ENCODE results near the gene ERC2.

Gene ERC2

DNA sequence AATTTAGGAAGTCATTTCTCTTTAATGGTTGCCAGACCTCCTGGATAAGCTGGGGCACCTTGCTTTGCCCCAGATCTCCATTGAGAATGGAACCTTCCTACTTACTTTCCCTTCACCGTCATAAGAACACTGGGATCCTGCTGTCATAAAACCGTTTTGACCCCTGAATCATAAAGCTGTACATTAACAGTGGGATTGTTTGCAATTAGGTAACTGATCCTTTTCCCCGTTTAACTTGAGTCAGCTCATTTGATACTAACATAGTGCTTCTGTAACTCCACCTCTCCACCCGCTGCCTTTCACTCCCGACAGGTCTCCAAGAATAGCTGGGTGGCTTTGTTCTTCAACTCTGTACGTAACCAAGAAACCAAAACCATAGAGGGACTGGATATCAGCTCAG, 673.0 kb downstream of the ERC2 start:
- H3K27me3 Mint-ChIP-seq, result no peaks in the 10 kb centered on the region
- H3K4me1 Mint-ChIP-seq (ENCODE audit: low read depth), result no peaks in the 10 kb centered on the region
- no peaks in the 10 kb centered on the region for H3K36me3 Mint-ChIP-seq (ENCODE audit: low read depth)
- H3K4me3 Mint-ChIP-seq, result no peak overlapping the region
- no peaks in the 10 kb centered on the region for H3K9me3 Mint-ChIP-seq
- H3K27ac Mint-ChIP-seq, result no peak overlapping the region
- DNase-seq, result no peak

DNA sequence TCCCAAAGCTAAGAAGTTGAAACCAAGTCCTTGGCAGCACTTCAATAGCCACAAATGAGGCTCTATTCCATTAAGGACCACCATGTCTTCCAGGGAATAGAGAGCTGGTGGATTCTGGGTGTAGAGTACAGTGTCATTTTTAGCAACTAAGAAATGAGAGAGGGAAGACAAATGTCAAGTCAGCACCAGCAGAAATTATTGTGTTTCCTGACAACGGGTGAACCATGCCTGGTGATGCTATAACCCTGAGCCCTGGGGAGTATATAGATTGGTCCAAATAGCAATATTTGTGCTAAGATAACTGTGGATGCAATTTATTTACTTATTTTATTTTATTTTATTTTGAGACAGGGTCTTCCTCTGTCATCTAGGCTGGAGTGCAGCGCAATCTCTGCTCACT, 675.5 kb downstream of the ERC2 start:
- Mint-ChIP-seq H3K4me3 (no peak overlapping the region), H3K36me3 (ENCODE audit: low read depth) (no peaks in the 10 kb centered on the region), H3K27me3 (no peaks in the 10 kb centered on the region), H3K4me1 (ENCODE audit: low read depth) (no peaks in the 10 kb centered on the region), H3K9me3 (no peaks in the 10 kb centered on the region), H3K27ac (no peak overlapping the region)
- no peak for DNase-seq

GRCh38 chr3:55792009-55792408, 676.3 kb downstream of the ERC2 start:
- no peak overlapping the region for H3K27ac Mint-ChIP-seq
- no peak overlapping the region for H3K4me3 Mint-ChIP-seq

DNA sequence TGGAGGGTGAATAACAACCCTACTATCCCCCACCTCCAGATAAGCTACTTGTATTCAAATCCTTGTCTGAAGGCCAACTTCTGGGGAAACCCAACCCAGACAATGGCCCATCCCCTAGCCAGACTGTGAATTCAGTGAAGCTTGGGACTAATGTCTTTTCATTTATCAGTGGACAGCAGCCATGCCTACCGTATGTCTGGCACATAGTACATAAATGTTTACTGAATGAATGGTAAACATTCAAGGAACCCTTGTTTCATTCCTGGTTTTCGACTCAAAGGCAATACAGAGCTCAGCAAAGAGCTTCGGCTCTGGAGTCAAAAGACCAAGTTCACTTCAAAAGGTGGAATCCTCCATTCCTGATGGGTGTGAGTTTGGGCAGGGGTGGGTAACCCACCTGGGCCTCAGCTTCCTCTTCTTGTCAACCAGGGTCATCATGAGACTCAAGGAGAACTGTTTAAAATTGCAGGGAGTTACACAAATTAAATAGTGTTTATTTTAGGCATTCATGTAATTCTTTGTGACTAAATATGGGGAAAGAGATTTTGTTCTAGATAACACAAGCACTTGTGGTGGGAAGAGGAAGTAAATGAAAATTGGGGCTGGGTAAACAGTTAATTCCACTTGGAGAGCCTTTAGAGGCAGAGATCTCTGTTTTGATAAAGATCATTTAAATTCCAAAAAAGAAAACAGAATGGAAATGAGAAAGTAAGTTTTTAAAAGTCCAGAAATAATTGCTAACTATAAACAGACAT, 677.5 kb downstream of the ERC2 start:
- Mint-ChIP-seq H3K9me3 (no peaks in the 10 kb centered on the region), H3K27ac (no peak overlapping the region), H3K4me1 (ENCODE audit: low read depth) (no peaks in the 10 kb centered on the region), H3K27me3 (no peaks in the 10 kb centered on the region), H3K36me3 (ENCODE audit: low read depth) (no peaks in the 10 kb centered on the region), H3K4me3 (no peak overlapping the region)
- DNase-seq, result no peak

More at GRCh38 chr3:55792009-55792408, 676.3 kb downstream of the ERC2 start:
- H3K4me1 Mint-ChIP-seq (ENCODE audit: low read depth), result no peaks in the 10 kb centered on the region
- H3K36me3 Mint-ChIP-seq (ENCODE audit: low read depth), result no peaks in the 10 kb centered on the region
- no peaks in the 10 kb centered on the region for H3K9me3 Mint-ChIP-seq
- no peak for DNase-seq
- H3K27me3 Mint-ChIP-seq, result no peaks in the 10 kb centered on the region

DNA sequence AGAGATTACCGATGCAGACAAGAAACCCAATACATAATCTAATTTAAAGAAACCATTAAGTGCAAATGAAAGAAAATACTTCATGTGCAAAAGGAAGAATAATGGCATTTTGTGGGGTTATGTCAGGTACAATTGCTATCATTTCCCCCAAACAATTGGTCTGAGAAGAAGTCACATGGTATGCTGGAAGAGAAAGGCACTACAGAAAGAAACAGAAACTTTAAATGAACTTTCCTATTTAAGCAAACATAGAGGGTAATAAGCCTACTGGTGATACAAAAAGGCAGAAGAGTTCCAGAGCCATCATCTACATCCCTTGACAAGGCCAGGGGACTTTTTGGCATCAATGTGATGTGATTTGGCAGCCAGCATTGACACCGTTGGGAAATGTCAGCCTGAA, 678.8 kb downstream of the ERC2 start:
- H3K4me3 Mint-ChIP-seq, result no peak overlapping the region

DNA sequence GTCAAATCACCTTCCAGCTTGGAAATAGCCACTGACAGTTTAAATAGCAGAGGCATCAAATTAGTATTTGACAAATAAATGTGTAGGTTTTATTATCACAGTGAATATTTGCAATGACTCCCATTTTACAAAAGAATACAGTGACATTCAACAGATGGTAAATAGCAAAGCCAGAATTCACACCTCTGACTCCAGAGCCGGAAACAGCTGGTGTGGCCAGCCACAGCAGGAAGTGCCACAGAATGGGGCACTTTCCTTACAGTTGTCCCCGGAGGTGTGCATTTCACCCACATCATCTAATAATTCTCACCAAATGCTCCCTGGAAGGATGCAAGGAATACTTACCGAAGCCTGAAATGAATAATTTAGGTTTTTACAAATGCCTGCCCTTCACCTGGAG, 685.5 kb downstream of the ERC2 start:
- Mint-ChIP-seq H3K36me3 (ENCODE audit: low read depth) (no peaks in the 10 kb centered on the region), H3K4me3 (no peak overlapping the region), H3K27me3 (no peaks in the 10 kb centered on the region), H3K4me1 (ENCODE audit: low read depth) (no peaks in the 10 kb centered on the region), H3K9me3 (no peaks in the 10 kb centered on the region), H3K27ac (no peak overlapping the region)
- no peak for DNase-seq

More for the DNA sequence above, 678.8 kb downstream of the ERC2 start:
- Mint-ChIP-seq H3K9me3 (no peaks in the 10 kb centered on the region), H3K27me3 (no peaks in the 10 kb centered on the region), H3K36me3 (ENCODE audit: low read depth) (no peaks in the 10 kb centered on the region), H3K27ac (no peak overlapping the region), H3K4me1 (ENCODE audit: low read depth) (no peaks in the 10 kb centered on the region)
- no peak for DNase-seq

DNA sequence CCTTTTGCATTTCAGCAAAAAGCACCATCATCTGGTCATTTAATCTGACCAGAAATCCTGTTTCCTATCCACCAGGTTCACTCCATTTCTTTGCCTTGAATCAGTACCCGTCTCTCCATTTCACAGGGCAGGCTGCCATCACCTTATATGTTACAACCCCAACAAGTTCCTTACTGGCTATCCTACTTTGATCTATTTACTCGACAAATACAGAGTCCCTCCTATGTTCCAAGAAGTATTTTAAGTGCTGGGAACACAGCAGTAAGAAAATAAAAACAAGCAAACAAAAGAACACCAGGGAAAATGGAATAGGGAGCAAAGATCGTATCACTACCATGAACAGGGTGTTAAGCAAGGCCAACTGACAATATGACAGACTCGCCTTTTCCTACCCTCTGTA, 685.9 kb downstream of the ERC2 start:
- Mint-ChIP-seq H3K27ac (no peak overlapping the region), H3K4me1 (ENCODE audit: low read depth) (no peaks in the 10 kb centered on the region), H3K9me3 (no peaks in the 10 kb centered on the region), H3K36me3 (ENCODE audit: low read depth) (no peaks in the 10 kb centered on the region), H3K27me3 (no peaks in the 10 kb centered on the region), H3K4me3 (no peak overlapping the region)
- no peak for DNase-seq

- Mint-ChIP-seq H3K27ac (no peak overlapping the region), H3K9me3 (no peaks in the 10 kb centered on the region), H3K4me3 (no peak overlapping the region), H3K36me3 (ENCODE audit: low read depth) (no peaks in the 10 kb centered on the region), H3K4me1 (ENCODE audit: low read depth) (no peaks in the 10 kb centered on the region), H3K27me3 (no peaks in the 10 kb centered on the region)
- no peak for DNase-seq
These were observed 687.4 kb downstream of the ERC2 start for GRCh38 chr3:55780913-55781312.

DNA sequence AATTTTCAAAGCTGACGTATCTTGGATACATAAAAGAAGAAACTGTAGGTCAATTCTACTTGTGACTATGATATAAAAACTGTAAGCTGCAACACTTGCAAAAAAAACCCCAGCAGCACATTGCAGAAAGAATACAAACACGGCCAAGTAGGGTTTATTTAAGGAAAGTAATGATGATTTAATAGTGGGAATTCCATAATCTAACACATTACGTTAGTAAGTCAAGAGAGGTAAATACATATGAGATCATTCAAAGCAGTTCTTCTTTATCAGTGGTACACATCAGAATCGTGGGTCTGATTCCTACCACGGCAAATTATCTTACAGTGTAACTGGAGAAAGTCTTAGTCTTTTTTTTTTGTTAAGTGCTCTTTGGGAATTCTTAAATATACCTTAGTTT, 688.7 kb downstream of the ERC2 start:
- Mint-ChIP-seq H3K27ac (no peak overlapping the region), H3K27me3 (no peaks in the 10 kb centered on the region), H3K9me3 (no peaks in the 10 kb centered on the region), H3K4me3 (no peak overlapping the region), H3K36me3 (ENCODE audit: low read depth) (no peaks in the 10 kb centered on the region), H3K4me1 (ENCODE audit: low read depth) (no peaks in the 10 kb centered on the region)
- DNase-seq, result no peak

- no peak for DNase-seq
- Mint-ChIP-seq H3K36me3 (ENCODE audit: low read depth) (no peaks in the 10 kb centered on the region), H3K27me3 (no peaks in the 10 kb centered on the region), H3K27ac (no peak overlapping the region), H3K4me1 (ENCODE audit: low read depth) (no peaks in the 10 kb centered on the region), H3K9me3 (no peaks in the 10 kb centered on the region), H3K4me3 (no peak overlapping the region)
These were observed 692.7 kb downstream of the ERC2 start for GRCh38 chr3:55775366-55776154.

DNA sequence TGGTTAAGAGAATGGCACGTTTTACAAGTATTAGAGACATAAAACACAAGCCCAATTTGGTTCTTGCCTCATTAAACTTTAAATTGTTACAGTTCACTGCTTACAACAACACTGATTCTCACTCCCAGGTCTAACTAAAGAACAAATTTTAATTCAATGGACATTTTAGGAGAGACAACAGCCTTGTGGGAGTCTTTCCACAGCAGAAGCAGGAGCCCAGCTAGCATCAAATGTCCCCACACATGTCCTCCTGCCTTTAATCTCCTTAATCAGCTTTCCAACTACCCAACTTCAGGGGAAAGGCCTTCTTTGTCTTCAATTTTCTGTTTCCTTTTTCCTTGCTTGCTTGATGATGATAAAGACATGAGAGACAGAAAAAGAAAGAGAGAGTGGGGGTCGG, 693.4 kb downstream of the ERC2 start:
- Mint-ChIP-seq H3K4me3 (no peak overlapping the region), H3K27ac (no peak overlapping the region), H3K36me3 (ENCODE audit: low read depth) (no peaks in the 10 kb centered on the region), H3K9me3 (no peaks in the 10 kb centered on the region), H3K27me3 (no peaks in the 10 kb centered on the region), H3K4me1 (ENCODE audit: low read depth) (no peaks in the 10 kb centered on the region)
- DNase-seq, result no peak

DNA sequence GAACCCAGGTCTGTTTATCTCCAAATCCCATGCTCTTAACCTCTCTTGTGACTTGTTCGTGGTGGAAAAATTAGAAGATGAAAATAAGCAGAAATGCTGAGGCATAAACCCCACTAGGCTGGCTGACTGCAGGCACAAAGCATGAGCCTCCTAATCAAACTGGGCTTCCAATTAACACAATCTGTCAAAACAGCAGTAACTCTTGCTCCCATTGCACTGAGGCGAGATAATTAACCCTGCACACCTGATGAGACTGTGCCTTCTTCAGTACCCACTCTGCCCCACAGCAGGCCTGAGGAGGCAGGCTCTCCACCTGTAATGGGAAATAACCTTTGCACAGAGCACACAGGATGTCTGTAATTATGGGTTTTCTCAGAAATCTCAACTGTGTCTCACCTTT, 696.8 kb downstream of the ERC2 start:
- H3K27me3 Mint-ChIP-seq, result no peaks in the 10 kb centered on the region
- H3K4me1 Mint-ChIP-seq (ENCODE audit: low read depth), result no peaks in the 10 kb centered on the region
- H3K36me3 Mint-ChIP-seq (ENCODE audit: low read depth), result no peaks in the 10 kb centered on the region
- H3K27ac Mint-ChIP-seq, result no peak overlapping the region
- no peak overlapping the region for H3K4me3 Mint-ChIP-seq
- H3K9me3 Mint-ChIP-seq, result no peaks in the 10 kb centered on the region
- DNase-seq, result no peak

DNA sequence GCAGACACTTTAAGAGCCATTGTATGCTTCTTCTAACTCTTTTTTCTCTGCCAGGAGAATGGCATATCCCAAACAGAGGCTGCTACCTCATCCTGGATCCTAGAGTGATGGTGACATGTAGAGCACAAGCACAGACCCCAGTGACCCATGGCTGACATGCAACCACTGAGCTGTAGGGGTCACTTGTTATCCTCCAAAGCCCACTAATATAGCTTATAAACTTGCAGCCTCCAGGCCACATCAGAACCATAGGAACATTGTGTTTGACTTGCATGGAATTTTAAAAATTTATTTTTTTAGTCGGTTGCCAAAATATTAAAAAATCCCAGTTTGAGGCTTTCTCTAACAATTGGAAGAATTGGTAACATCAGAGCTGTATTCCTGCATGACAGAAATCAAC, 698.2 kb downstream of the ERC2 start:
- H3K27ac Mint-ChIP-seq, result no peak overlapping the region
- H3K36me3 Mint-ChIP-seq (ENCODE audit: low read depth), result no peaks in the 10 kb centered on the region
- H3K4me3 Mint-ChIP-seq, result no peak overlapping the region
- no peaks in the 10 kb centered on the region for H3K27me3 Mint-ChIP-seq
- no peak for DNase-seq
- no peaks in the 10 kb centered on the region for H3K4me1 Mint-ChIP-seq (ENCODE audit: low read depth)
- no peaks in the 10 kb centered on the region for H3K9me3 Mint-ChIP-seq

- Mint-ChIP-seq H3K4me3 (no peak overlapping the region), H3K9me3 (no peaks in the 10 kb centered on the region), H3K36me3 (ENCODE audit: low read depth) (no peaks in the 10 kb centered on the region), H3K27me3 (no peaks in the 10 kb centered on the region), H3K4me1 (ENCODE audit: low read depth) (no peaks in the 10 kb centered on the region), H3K27ac (no peak overlapping the region)
- no peak for DNase-seq
These were observed 701.5 kb downstream of the ERC2 start for GRCh38 chr3:55766753-55767152.

GRCh38 chr3:55765906-55766701, 702.2 kb downstream of the ERC2 start:
- Mint-ChIP-seq H3K36me3 (ENCODE audit: low read depth) (no peaks in the 10 kb centered on the region), H3K27me3 (no peaks in the 10 kb centered on the region), H3K4me1 (ENCODE audit: low read depth) (no peaks in the 10 kb centered on the region), H3K4me3 (no peak overlapping the region), H3K9me3 (no peaks in the 10 kb centered on the region), H3K27ac (no peak overlapping the region)
- DNase-seq, result no peak

Data from activated T-cell treated with anti-CD3 and anti-CD28 coated beads, Interleukin-2, amount 50 U/mL, for 24 hours (primary cell).